Eye (tissue), 1 donor: ENCODE data around the gene CCNI2.

Experiments
- DNase-seq: peaks from one replicate; pipeline ENCODE4 v3.0.0-alpha.2; 2015

CCNI2 gene

GRCh38 chr5:132750471-132751230 lies 3.4 kb downstream of the CCNI2 start:
- DNase-seq, result no peak

- no peak for DNase-seq
Measured at GRCh38 chr5:132751444-132751843, 4.2 kb downstream of the CCNI2 start.

- DNase-seq, result no peak
Measured at GRCh38 chr5:132751971-132752580, 4.8 kb downstream of the CCNI2 start.

- DNase-seq, result no peak
Measured at GRCh38 chr5:132752581-132753125, 5.4 kb downstream of the CCNI2 start.

GRCh38 chr5:132753135-132753987 lies 6.1 kb downstream of the CCNI2 start:
- no peak for DNase-seq

- DNase-seq, result no peak
Measured at GRCh38 chr5:132754111-132754510, 6.9 kb downstream of the CCNI2 start.

GRCh38 chr5:132754947-132755346 lies 7.7 kb downstream of the CCNI2 start:
- no peak for DNase-seq

- DNase-seq, result no peak
Measured at GRCh38 chr5:132756542-132756941, 9.3 kb downstream of the CCNI2 start.

GRCh38 chr5:132758451-132758850 lies 11.2 kb downstream of the CCNI2 start:
- no peak for DNase-seq

- DNase-seq, result no peak
Measured at GRCh38 chr5:132759114-132760048, 12.2 kb downstream of the CCNI2 start.

- no peak for DNase-seq
Measured at GRCh38 chr5:132760049-132760420, 12.8 kb downstream of the CCNI2 start.

GRCh38 chr5:132760601-132761317 lies 13.5 kb downstream of the CCNI2 start:
- DNase-seq, result no peak

GRCh38 chr5:132761321-132762240 lies 14.4 kb downstream of the CCNI2 start:
- DNase-seq, result no peak

- DNase-seq, result no peak
Measured at GRCh38 chr5:132762246-132763000, 15.2 kb downstream of the CCNI2 start.

GRCh38 chr5:132763181-132764036 lies 16.2 kb downstream of the CCNI2 start:
- no peak for DNase-seq

- no peak for DNase-seq
Measured at GRCh38 chr5:132764051-132764450, 16.8 kb downstream of the CCNI2 start.

GRCh38 chr5:132764671-132765238 lies 17.5 kb downstream of the CCNI2 start:
- no peak for DNase-seq

- DNase-seq, result no peak
Measured at GRCh38 chr5:132765311-132766019, 18.2 kb downstream of the CCNI2 start.
